HL-60 (cell line): ENCODE data around the gene SPEN.

Experiments
- GABPA ChIP-seq: IDR thresholded peaks from 2 replicates; pipeline ENCODE4 v1.6.1; 2012; ENCODE audit warnings: low read depth
- POLR2AphosphoS5 ChIP-seq: IDR thresholded peaks from 2 replicates; pipeline ENCODE4 v1.6.1; 2012; ENCODE audit warnings: low read depth
- TF ChIP-seq, protein P1 (sequence below): IDR thresholded peaks from one replicate; pipeline ENCODE4 v1.5.1; 2011; ENCODE audit warnings: low read length, control low read depth, inconsistent platforms; ENCODE audit not compliant: insufficient read depth

DNA sequence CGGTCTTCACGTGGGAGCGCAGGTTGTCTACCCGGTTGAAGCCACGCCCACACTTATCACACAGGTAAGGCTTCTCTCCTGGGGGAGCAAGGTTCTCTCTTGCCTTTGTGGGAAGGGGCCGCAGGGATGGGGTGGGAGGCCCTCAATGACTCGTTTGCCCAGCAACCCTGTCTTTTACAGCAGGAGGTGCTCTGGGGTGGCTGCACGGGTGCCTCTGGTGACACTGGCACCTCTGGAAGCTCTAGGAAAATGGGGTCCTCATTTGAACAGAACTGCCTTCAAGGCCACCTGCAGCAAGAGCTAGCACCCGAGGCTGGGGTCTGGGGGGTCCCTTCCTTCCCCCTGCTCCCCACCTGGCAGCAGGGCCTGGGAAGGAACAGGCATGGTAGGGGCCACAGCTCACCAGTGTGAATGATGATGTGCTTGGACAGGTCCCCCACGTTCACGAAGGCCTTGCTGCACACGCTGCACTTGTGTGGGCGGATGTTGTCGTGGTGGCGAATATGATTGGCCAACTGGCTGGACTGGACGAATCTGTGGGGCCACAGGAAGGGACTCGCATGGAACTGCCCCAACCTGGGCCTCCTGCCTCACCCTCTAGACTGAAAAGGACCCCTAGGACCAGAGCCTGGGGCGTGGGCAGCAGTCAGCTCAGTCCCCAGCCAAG is 95.3 kb downstream of the SPEN start:
- TF ChIP-seq, protein P1, sequence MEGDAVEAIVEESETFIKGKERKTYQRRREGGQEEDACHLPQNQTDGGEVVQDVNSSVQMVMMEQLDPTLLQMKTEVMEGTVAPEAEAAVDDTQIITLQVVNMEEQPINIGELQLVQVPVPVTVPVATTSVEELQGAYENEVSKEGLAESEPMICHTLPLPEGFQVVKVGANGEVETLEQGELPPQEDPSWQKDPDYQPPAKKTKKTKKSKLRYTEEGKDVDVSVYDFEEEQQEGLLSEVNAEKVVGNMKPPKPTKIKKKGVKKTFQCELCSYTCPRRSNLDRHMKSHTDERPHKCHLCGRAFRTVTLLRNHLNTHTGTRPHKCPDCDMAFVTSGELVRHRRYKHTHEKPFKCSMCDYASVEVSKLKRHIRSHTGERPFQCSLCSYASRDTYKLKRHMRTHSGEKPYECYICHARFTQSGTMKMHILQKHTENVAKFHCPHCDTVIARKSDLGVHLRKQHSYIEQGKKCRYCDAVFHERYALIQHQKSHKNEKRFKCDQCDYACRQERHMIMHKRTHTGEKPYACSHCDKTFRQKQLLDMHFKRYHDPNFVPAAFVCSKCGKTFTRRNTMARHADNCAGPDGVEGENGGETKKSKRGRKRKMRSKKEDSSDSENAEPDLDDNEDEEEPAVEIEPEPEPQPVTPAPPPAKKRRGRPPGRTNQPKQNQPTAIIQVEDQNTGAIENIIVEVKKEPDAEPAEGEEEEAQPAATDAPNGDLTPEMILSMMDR: no peak
- no peak for TF ChIP-seq POLR2AphosphoS5
- no peak for TF ChIP-seq GABPA
